ENCODE data around the gene VEPH1. TPM values are rescaled to one million over a fixed set of nuclear protein-coding genes. Genes with fewer than 3 reads are reported as not detected.

VEPH1 gene
- total RNA-seq, 1 donor from 2014 or later = 8.8 TPM

GRCh38 chr3:157493627-157494550 is 9.3 kb downstream of the VEPH1 start:
- Mint-ChIP-seq H3K27ac (ENCODE audit: unreplicated experiment) (no peak overlapping the region), H3K4me3 (no peak overlapping the region), H3K27me3 (ENCODE audit: low read depth) (peaks cover 2% of the 10 kb centered on the region), H3K4me1 (peaks cover 19% of the 10 kb centered on the region), H3K36me3 (ENCODE audit: low read depth) (peaks cover 4% of the 10 kb centered on the region), H3K9me3 (no peaks in the 10 kb centered on the region)
- peak; percentile 75 for TF ChIP-seq CTCF (conservative IDR thresholded peaks at IDR 0.05)
- no peak for DNase-seq (ENCODE audit: low read depth, low spot score)

DNA sequence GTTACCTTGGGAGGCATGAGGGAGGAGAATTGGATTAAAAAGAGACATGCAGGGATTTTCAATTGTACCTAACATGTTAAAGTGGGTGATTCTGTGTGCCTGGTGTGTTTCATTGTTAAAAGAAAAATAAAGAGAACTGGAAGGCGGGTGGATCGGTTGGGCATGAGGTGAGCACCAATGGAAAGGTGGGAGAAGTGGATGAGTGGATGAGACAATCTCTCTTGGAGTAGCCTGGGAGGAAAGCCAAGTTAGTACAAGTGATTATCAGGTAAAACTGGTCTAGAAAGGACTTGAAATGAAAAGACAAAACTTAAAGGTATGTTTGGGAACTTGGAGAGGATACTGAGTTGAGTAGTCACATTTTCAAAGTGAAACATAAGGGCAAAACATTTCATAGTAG is 12.1 kb downstream of the VEPH1 start:
- TF ChIP-seq CTCF (conservative IDR thresholded peaks at IDR 0.05) = no peak
- H3K36me3 Mint-ChIP-seq (ENCODE audit: low read depth) = peaks cover 5% of the 10 kb centered on the region
- peaks cover 14% of the 10 kb centered on the region for H3K4me1 Mint-ChIP-seq
- H3K9me3 Mint-ChIP-seq = no peaks in the 10 kb centered on the region
- no peak for DNase-seq (ENCODE audit: low read depth, low spot score)
- H3K27ac Mint-ChIP-seq (ENCODE audit: unreplicated experiment) = no peak overlapping the region
- no peak overlapping the region for H3K4me3 Mint-ChIP-seq
- no peaks in the 10 kb centered on the region for H3K27me3 Mint-ChIP-seq (ENCODE audit: low read depth)

DNA sequence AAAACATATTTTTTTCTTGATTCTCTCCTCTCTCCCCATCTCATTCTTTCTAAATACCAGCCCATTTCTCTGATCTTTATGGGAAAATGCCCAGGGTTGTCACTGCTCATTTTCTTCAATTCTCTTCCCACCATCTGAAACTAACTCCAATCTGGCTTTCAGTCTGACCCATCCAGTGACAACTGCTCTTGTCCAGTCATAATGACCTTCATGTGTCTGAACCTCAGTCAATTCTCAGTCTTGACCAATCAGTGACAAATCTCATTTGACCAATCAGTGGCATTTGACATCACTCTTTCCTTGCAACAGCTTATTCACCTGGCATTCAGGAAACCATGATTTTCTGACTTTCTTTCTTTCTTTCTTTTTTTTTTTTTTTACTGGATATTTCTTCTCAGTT is 15.1 kb downstream of the VEPH1 start:
- no peak for TF ChIP-seq CTCF (conservative IDR thresholded peaks at IDR 0.05)
- no peak overlapping the region for H3K4me3 Mint-ChIP-seq
- peaks cover 8% of the 10 kb centered on the region for H3K4me1 Mint-ChIP-seq
- H3K36me3 Mint-ChIP-seq (ENCODE audit: low read depth) = peaks cover 5% of the 10 kb centered on the region
- no peak for DNase-seq (ENCODE audit: low read depth, low spot score)
- no peaks in the 10 kb centered on the region for H3K9me3 Mint-ChIP-seq
- no peak overlapping the region for H3K27ac Mint-ChIP-seq (ENCODE audit: unreplicated experiment)
- H3K27me3 Mint-ChIP-seq (ENCODE audit: low read depth) = no peaks in the 10 kb centered on the region

- peaks cover 5% of the 10 kb centered on the region for H3K4me1 Mint-ChIP-seq
- H3K4me3 Mint-ChIP-seq = no peak overlapping the region
- no peak overlapping the region for H3K27ac Mint-ChIP-seq (ENCODE audit: unreplicated experiment)
- peaks cover 12% of the 10 kb centered on the region for H3K36me3 Mint-ChIP-seq (ENCODE audit: low read depth)
- H3K27me3 Mint-ChIP-seq (ENCODE audit: low read depth) = no peaks in the 10 kb centered on the region
- H3K9me3 Mint-ChIP-seq = peaks cover 4% of the 10 kb centered on the region
- TF ChIP-seq CTCF (conservative IDR thresholded peaks at IDR 0.05) = no peak
- no peak for DNase-seq (ENCODE audit: low read depth, low spot score)
Observed at GRCh38 chr3:157487339-157487738, 15.9 kb downstream of the VEPH1 start.

DNA sequence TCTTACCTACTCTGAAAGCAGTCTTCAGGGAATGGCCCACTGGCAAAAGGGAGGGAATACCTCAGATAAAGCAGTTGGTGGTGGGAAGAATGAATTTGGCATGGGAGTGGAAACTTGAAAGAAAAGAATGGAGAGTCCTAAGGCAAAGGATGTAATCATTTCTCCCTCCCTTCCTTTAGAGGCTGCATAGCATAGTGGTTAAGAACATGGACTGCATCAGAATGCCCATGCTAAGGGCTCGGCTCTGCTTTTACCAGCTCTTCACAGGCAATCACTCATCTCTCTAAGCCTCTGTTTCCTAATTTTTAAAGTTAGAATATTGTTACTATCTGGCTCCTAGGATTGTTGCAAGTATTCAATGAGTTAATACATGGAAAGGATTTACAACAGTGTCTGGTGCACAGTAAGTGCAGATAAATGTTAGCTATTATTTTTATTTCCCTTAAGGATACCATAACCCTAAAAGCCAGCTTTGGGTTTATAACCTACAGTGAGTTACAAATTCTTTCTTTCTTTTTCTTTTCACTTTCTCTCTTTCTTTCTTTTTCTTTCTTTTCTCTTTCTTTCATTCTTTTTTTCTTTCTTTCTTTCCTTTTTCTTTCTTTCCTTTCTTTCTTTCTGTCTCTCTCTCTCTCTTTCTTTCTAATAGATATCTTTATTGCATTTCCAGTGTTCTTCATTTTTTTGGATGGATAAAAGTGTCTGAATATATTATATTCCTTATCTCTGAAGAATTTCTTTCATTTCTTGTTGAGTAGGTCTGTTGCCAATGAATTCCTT is 23.6 kb downstream of the VEPH1 start:
- no peak for DNase-seq (ENCODE audit: low read depth, low spot score)
- Mint-ChIP-seq H3K27ac (ENCODE audit: unreplicated experiment) (no peak overlapping the region), H3K4me3 (no peak overlapping the region), H3K4me1 (no peaks in the 10 kb centered on the region), H3K9me3 (peaks cover 7% of the 10 kb centered on the region), H3K27me3 (ENCODE audit: low read depth) (no peaks in the 10 kb centered on the region), H3K36me3 (ENCODE audit: low read depth) (peaks cover 7% of the 10 kb centered on the region)
- no peak for TF ChIP-seq CTCF (conservative IDR thresholded peaks at IDR 0.05)
